CD14-positive monocyte (primary cell): Measurements from ENCODE around the gene TM4SF18. TPM values are rescaled to one million over a fixed set of nuclear protein-coding genes. Genes with fewer than 3 reads are reported as not detected.

Experiments used
- DNase-seq, 3 donors: peaks; one replicate each; pipeline ENCODE4 v3.0.0-alpha.2; 2011 to 2022
- H2AFZ ChIP-seq: 2 replicates; pipeline ENCODE4 v1.6.0; 2012; ENCODE audit warnings: mild to moderate bottlenecking, low read depth, low read length, inconsistent platforms; ENCODE audit not compliant: insufficient read depth, poor library complexity, severe bottlenecking
- H3K27ac ChIP-seq, 2 donors: 1 replicate in 1 of 2; 2 replicates in 1 of 2; pipeline ENCODE4 v1.5.1; 2012 to 2013; ENCODE audit warnings: low read length in 2 of 2, control low read depth in 1 of 2, inconsistent platforms in 1 of 2, low read depth in 1 of 2, mild to moderate bottlenecking in 1 of 2
- H3K27me3 ChIP-seq, 2 donors: one replicate each; pipeline versions ENCODE4 v1.6.0 to v1.6.1; 2011 to 2013; ENCODE audit warnings: low read length in 2 of 2; ENCODE audit not compliant: control insufficient read depth in 2 of 2, insufficient read depth in 2 of 2
- H3K36me3 ChIP-seq, 2 donors: replicated peaks in 1 of 2; 1 replicate in 1 of 2; 2 replicates in 1 of 2; pipeline versions ENCODE4 v1.5.1 to v1.6.1; 2012 to 2013; ENCODE audit warnings: low read length in 2 of 2, control low read depth in 1 of 2, inconsistent platforms in 1 of 2, mild to moderate bottlenecking in 1 of 2; ENCODE audit not compliant: insufficient read depth in 2 of 2, control insufficient read depth in 1 of 2
- H3K4me1 ChIP-seq, 2 donors: 1 replicate in 1 of 2; 2 replicates in 1 of 2; pipeline versions ENCODE4 v1.5.1 to v1.6.1; 2012 to 2013; ENCODE audit warnings: low read length in 2 of 2, control low read depth in 1 of 2, inconsistent platforms in 1 of 2, mild to moderate bottlenecking in 1 of 2, moderate library complexity in 1 of 2; ENCODE audit not compliant: insufficient read depth in 2 of 2, control insufficient read depth in 1 of 2
- H3K4me2 ChIP-seq: replicated peaks from 2 replicates; pipeline ENCODE3; 2012; ENCODE audit warnings: low read length, moderate library complexity, mild to moderate bottlenecking; ENCODE audit not compliant: poor library complexity, severe bottlenecking; ENCODE audit errors: extremely low read depth
- H3K4me3 ChIP-seq, 3 experiments: fragments of 200-600 bp in 1 of 3; sonication (generic) in 1 of 3; replicated peaks in 1 of 3; 1 replicate in 2 of 3; 2 replicates in 1 of 3; pipeline ENCODE4 v1.5.1; 2011 to 2013; ENCODE audit warnings: low read length in 3 of 3, mild to moderate bottlenecking in 3 of 3, control low read depth in 2 of 3, low read depth in 2 of 3, inconsistent platforms in 1 of 3, moderate library complexity in 1 of 3
- H3K79me2 ChIP-seq: 2 replicates; pipeline ENCODE4 v1.6.0; 2012; ENCODE audit warnings: mild to moderate bottlenecking, control low read depth, inconsistent platforms, low read length, moderate library complexity; ENCODE audit not compliant: insufficient read depth
- H3K9ac ChIP-seq: 2 replicates; pipeline ENCODE4 v1.6.0; 2017; ENCODE audit warnings: low read length, mild to moderate bottlenecking; ENCODE audit not compliant: insufficient read depth, poor library complexity, severe bottlenecking
- H3K9me3 ChIP-seq, 2 donors: replicated peaks in 1 of 2; 1 replicate in 1 of 2; 2 replicates in 1 of 2; pipeline versions ENCODE4 v1.5.1 to v1.6.1; 2012 to 2013; ENCODE audit warnings: low read length in 2 of 2, control low read depth in 1 of 2; ENCODE audit not compliant: control insufficient read depth in 1 of 2, insufficient read depth in 1 of 2
- H4K20me1 ChIP-seq: 2 replicates; pipeline ENCODE4 v1.6.0; 2012; ENCODE audit warnings: mild to moderate bottlenecking, low read length, control low read depth, moderate library complexity; ENCODE audit not compliant: insufficient read depth
- H3K27ac Mint-ChIP-seq, 7 donors: one replicate each; pipeline ENCODE4 v1.8.0; 2020; ENCODE audit warnings: mild to moderate bottlenecking in 7 of 7, mixed read lengths in 7 of 7, moderate library complexity in 6 of 7, inconsistent platforms in 2 of 7
- H3K27me3 Mint-ChIP-seq, 3 donors: one replicate each; pipeline ENCODE4 v1.8.0; 2021 to 2022; ENCODE audit warnings: low read depth in 3 of 3, mild to moderate bottlenecking in 3 of 3, mixed read lengths in 3 of 3, moderate library complexity in 3 of 3, inconsistent platforms in 1 of 3
- H3K36me3 Mint-ChIP-seq, 2 donors: one replicate each; pipeline ENCODE4 v1.8.0; 2020; ENCODE audit warnings: mixed read lengths in 2 of 2, inconsistent platforms in 1 of 2, mild to moderate bottlenecking in 1 of 2
- H3K4me1 Mint-ChIP-seq: one replicate; pipeline ENCODE4 v1.8.0; 2020; ENCODE audit warnings: mild to moderate bottlenecking, mixed read lengths
- H3K4me3 Mint-ChIP-seq, 2 donors: one replicate each; pipeline ENCODE4 v1.8.0; 2020; ENCODE audit warnings: mild to moderate bottlenecking in 2 of 2, mixed read lengths in 2 of 2, moderate library complexity in 1 of 2
- H3K9me3 Mint-ChIP-seq, 7 donors: one replicate each; pipeline ENCODE4 v1.8.0; 2020 to 2022; ENCODE audit warnings: mixed read lengths in 7 of 7, mild to moderate bottlenecking in 6 of 7, moderate library complexity in 6 of 7, inconsistent platforms in 2 of 7
- WGBS: methylation state at CpG from one replicate; pipeline ENCODE4 v1.1.5; 2013; ENCODE audit warnings: missing lambda C conversion rate; ENCODE audit not compliant: insufficient coverage; 5-methylcytosine and 5-hydroxymethylcytosine counted together
- intact Hi-C, 2 donors: fragments of 100-400 bp; cut with micrococcal nuclease; formaldehyde crosslinking; loops; one replicate each; pipeline versions ENCODE4 v1.15.0 to v1.15.1; 2023
- polyA plus RNA-seq, 3 donors: library from polyadenylated mRNA; depleted of rRNA in 1 of 3; unstranded in 2 of 3; stranded (reverse) in 1 of 3; fragments of 300-500 nt in 2 of 3; fragments of >200 nt in 1 of 3; fragmentation: Illumina TruSeq in 2 of 3; gene quantifications; 1 replicate in 2 of 3; 2 replicates in 1 of 3; pipeline ENCODE4 v1.2.3, GENCODE V29; 2012 to 2021
- TF ChIP-seq, protein P1 (sequence below): fragments of 200-600 bp; IDR thresholded peaks from one replicate; pipeline ENCODE4 v1.8.0; 2022; ENCODE audit warnings: antibody characterized with exemption, mild to moderate bottlenecking

The TM4SF18 gene
- polyA plus RNA-seq, 3 donors, result not detected

- 85% methylated on average over 3 of the region's 8 CpGs for WGBS
- no peak overlapping the region for H3K27ac Mint-ChIP-seq
- peaks cover 0 to 9% (median 3%) of the 10 kb centered on the region in 7 donors for H3K9me3 Mint-ChIP-seq
- Histone ChIP-seq H4K20me1 (no peaks in the 10 kb centered on the region), H3K36me3 (no peaks in the 10 kb centered on the region), H3K27me3 (no peaks in the 10 kb centered on the region), H3K9me3 (peaks cover 0 to 3% of the 10 kb centered on the region in 2 donors), H2AFZ (no peak overlapping the region), H3K4me2 (peak overlapping the region; percentile 30), H3K9ac (no peak overlapping the region), H3K4me3 (peak overlapping the region in 1 of 3 experiments; percentile 18), H3K79me2 (no peaks in the 10 kb centered on the region), H3K27ac (no peak overlapping the region), H3K4me1 (peaks cover 48 to 63% of the 10 kb centered on the region in 2 donors)
- peaks cover 0 to 8% (median 2%) of the 10 kb centered on the region in 3 donors for H3K27me3 Mint-ChIP-seq
- no peak for DNase-seq
- H3K36me3 Mint-ChIP-seq, result no peaks in the 10 kb centered on the region
- H3K4me1 Mint-ChIP-seq, result peaks cover 46% of the 10 kb centered on the region
- TF ChIP-seq, protein P1, sequence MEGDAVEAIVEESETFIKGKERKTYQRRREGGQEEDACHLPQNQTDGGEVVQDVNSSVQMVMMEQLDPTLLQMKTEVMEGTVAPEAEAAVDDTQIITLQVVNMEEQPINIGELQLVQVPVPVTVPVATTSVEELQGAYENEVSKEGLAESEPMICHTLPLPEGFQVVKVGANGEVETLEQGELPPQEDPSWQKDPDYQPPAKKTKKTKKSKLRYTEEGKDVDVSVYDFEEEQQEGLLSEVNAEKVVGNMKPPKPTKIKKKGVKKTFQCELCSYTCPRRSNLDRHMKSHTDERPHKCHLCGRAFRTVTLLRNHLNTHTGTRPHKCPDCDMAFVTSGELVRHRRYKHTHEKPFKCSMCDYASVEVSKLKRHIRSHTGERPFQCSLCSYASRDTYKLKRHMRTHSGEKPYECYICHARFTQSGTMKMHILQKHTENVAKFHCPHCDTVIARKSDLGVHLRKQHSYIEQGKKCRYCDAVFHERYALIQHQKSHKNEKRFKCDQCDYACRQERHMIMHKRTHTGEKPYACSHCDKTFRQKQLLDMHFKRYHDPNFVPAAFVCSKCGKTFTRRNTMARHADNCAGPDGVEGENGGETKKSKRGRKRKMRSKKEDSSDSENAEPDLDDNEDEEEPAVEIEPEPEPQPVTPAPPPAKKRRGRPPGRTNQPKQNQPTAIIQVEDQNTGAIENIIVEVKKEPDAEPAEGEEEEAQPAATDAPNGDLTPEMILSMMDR, result no peak
- intact Hi-C loops, result loop anchor here in 1 of 2 donors (10.0 kb wide), 1 partner anchor 98 kb away; the partner anchor contains the start of gene TM4SF4
- peak overlapping the region in 1 of 2 donors; percentile 43 for H3K4me3 Mint-ChIP-seq
These were observed 43.4 kb upstream of the TM4SF18 start for GRCh38 chr3:149376718-149377407.

DNA sequence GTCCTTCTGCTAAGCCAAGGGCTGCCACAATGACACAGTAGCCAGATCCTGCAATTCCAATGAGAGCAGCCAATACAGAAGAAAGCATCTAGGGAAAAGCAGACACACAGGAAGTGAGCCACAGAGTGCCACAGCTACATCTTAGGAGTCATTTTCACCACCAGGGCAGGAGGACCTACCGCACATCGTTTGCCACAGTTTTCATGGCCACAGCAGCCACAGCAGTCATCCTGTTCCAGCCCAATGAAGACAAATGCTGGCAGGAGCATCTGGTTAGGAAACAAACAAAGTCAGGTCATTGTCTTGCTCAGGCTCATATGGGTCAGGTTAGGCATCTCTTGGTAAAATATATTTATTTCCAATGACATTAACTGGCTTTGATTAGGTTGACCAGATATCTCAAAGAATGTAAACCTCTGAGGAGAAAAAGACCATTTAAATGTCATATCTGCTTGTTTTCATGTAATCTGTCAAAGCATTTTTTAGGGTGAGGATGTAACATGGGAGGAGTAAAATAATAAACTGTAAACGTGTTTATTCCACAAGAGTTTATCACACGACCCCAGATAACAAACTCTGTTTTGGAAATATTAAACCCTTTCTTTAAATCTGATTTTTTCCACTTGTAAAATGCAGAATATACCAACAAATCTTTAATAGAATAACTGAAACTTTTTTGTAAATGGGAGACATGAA, 42.2 kb upstream of the TM4SF18 start:
- no peak overlapping the region for H3K27ac ChIP-seq
- no peaks in the 10 kb centered on the region for H3K79me2 ChIP-seq
- H2AFZ ChIP-seq, result no peak overlapping the region
- no peaks in the 10 kb centered on the region for H3K36me3 ChIP-seq
- H3K9ac ChIP-seq, result no peak overlapping the region
- no peaks in the 10 kb centered on the region for H3K27me3 ChIP-seq
- no peak overlapping the region for H3K4me3 ChIP-seq
- Mint-ChIP-seq H3K27me3 (peaks cover 0 to 4% (median 2%) of the 10 kb centered on the region in 3 donors), H3K9me3 (peaks cover 0 to 9% (median 3%) of the 10 kb centered on the region in 7 donors), H3K4me1 (peaks cover 56% of the 10 kb centered on the region), H3K27ac (peak overlapping the region in 4 of 7 donors; percentile 2 to 74 (median 36)), H3K36me3 (no peaks in the 10 kb centered on the region), H3K4me3 (no peak overlapping the region)
- DNase-seq, result no peak
- no peaks in the 10 kb centered on the region for H4K20me1 ChIP-seq
- TF ChIP-seq, protein P1, result no peak
- WGBS, result 76% methylated on average over 2 of the region's 4 CpGs
- H3K4me2 ChIP-seq, result no peak overlapping the region
- peaks cover 0 to 3% of the 10 kb centered on the region in 2 donors for H3K9me3 ChIP-seq
- peaks cover 58 to 75% of the 10 kb centered on the region in 2 donors for H3K4me1 ChIP-seq
- intact Hi-C loops, result loop anchor here in 1 of 2 donors (10.0 kb wide), 1 partner anchor 99 kb away; the partner anchor contains the start of gene TM4SF4
